Mesenchymal stem cell (in vitro differentiated cells and primary cell): Measurements from ENCODE around the gene MYLK.

ENCODE experiments used
- DNase-seq: peaks from one replicate; pipeline ENCODE4 v3.0.0-alpha.2; 2013
- H2AFZ ChIP-seq: one replicate; pipeline ENCODE4 v1.6.1; 2013; ENCODE audit warnings: low read depth, mild to moderate bottlenecking, control low read depth, inconsistent platforms, low read length, moderate library complexity
- H2AK5ac ChIP-seq: 2 replicates; pipeline ENCODE4 v1.6.1; 2013; ENCODE audit warnings: low read length, moderate library complexity, mild to moderate bottlenecking, inconsistent platforms; ENCODE audit not compliant: severe bottlenecking
- H2BK120ac ChIP-seq: one replicate; pipeline ENCODE4 v1.6.1; 2013; ENCODE audit warnings: low read depth, mild to moderate bottlenecking, inconsistent platforms, low read length, moderate library complexity
- H2BK12ac ChIP-seq, 2 experiments: one replicate each; pipeline ENCODE4 v1.6.1; 2013; ENCODE audit warnings: inconsistent platforms in 2 of 2, low read length in 2 of 2, mild to moderate bottlenecking in 2 of 2, moderate library complexity in 2 of 2, control low read depth in 1 of 2
- H2BK15ac ChIP-seq: one replicate; pipeline ENCODE4 v1.6.1; 2013; ENCODE audit warnings: mild to moderate bottlenecking, low read depth, inconsistent platforms; ENCODE audit not compliant: poor library complexity, severe bottlenecking
- H2BK5ac ChIP-seq: 2 replicates; pipeline ENCODE4 v1.6.1; 2013; ENCODE audit warnings: low read depth, mild to moderate bottlenecking, low read length, control low read depth, inconsistent platforms; ENCODE audit not compliant: poor library complexity, severe bottlenecking
- H3K14ac ChIP-seq, 2 experiments: one replicate each; pipeline ENCODE4 v1.6.1; 2013; ENCODE audit warnings: inconsistent platforms in 2 of 2, low read length in 2 of 2, control low read depth in 1 of 2, mild to moderate bottlenecking in 1 of 2, moderate library complexity in 1 of 2
- H3K18ac ChIP-seq, 2 experiments: one replicate each; pipeline ENCODE4 v1.6.1; 2013; ENCODE audit warnings: inconsistent platforms in 2 of 2, low read length in 2 of 2, control low read depth in 1 of 2, low read depth in 1 of 2, mild to moderate bottlenecking in 1 of 2
- H3K23ac ChIP-seq, 2 experiments: one replicate each; pipeline ENCODE4 v1.6.1; 2013; ENCODE audit warnings: inconsistent platforms in 2 of 2, low read length in 2 of 2, mild to moderate bottlenecking in 2 of 2, moderate library complexity in 2 of 2, control low read depth in 1 of 2
- H3K27ac ChIP-seq: 2 replicates; pipeline ENCODE4 v1.5.1; 2013; ENCODE audit warnings: mild to moderate bottlenecking, moderate library complexity, low read length, control low read depth, inconsistent platforms; ENCODE audit not compliant: poor library complexity, severe bottlenecking
- H3K27me3 ChIP-seq, 2 experiments: 2 replicates each; pipeline versions ENCODE4 v1.6.1 to v1.7.0; 2013; ENCODE audit warnings: low read length in 2 of 2, mild to moderate bottlenecking in 2 of 2, moderate library complexity in 2 of 2, control low read depth in 1 of 2, inconsistent platforms in 1 of 2; ENCODE audit not compliant: control insufficient read depth in 1 of 2, insufficient read depth in 1 of 2
- H3K36me3 ChIP-seq, 2 experiments: 2 replicates each; pipeline versions ENCODE4 v1.6.1 to v1.7.0; 2013; ENCODE audit warnings: low read length in 2 of 2, control low read depth in 1 of 2, inconsistent platforms in 1 of 2, low read depth in 1 of 2, mild to moderate bottlenecking in 1 of 2; ENCODE audit not compliant: insufficient read depth in 2 of 2, control insufficient read depth in 1 of 2
- H3K4ac ChIP-seq, 2 experiments: one replicate each; pipeline ENCODE4 v1.6.1; 2013; ENCODE audit warnings: inconsistent platforms in 2 of 2, low read length in 2 of 2, mild to moderate bottlenecking in 2 of 2, moderate library complexity in 2 of 2, control low read depth in 1 of 2, low read depth in 1 of 2
- H3K4me1 ChIP-seq: 2 replicates; pipeline ENCODE4 v1.6.1; 2013; ENCODE audit warnings: low read depth, low read length, control low read depth; ENCODE audit not compliant: control insufficient read depth, insufficient read depth
- H3K4me2 ChIP-seq: 2 replicates; pipeline ENCODE4 v1.6.1; 2013; ENCODE audit warnings: low read length, mild to moderate bottlenecking, inconsistent platforms; ENCODE audit not compliant: poor library complexity, severe bottlenecking
- H3K4me3 ChIP-seq, 2 experiments: 2 replicates each; pipeline versions ENCODE4 v1.5.1 to v1.7.0; 2013; ENCODE audit warnings: low read length in 2 of 2, mild to moderate bottlenecking in 2 of 2, control low read depth in 1 of 2, low read depth in 1 of 2; ENCODE audit not compliant: insufficient read depth in 1 of 2
- H3K79me1 ChIP-seq: replicated peaks from 2 replicates; pipeline ENCODE4 v1.6.1; 2013; ENCODE audit warnings: mild to moderate bottlenecking, control low read depth, low read length, inconsistent platforms; ENCODE audit not compliant: poor library complexity, severe bottlenecking
- H3K9ac ChIP-seq: 2 replicates; pipeline ENCODE4 v1.7.0; 2013; ENCODE audit warnings: mild to moderate bottlenecking, low read length, moderate library complexity
- H3K9me3 ChIP-seq: 2 replicates; pipeline ENCODE4 v1.7.0; 2013; ENCODE audit warnings: mild to moderate bottlenecking, low read length; ENCODE audit not compliant: control insufficient read depth
- H4K8ac ChIP-seq: one replicate; pipeline ENCODE4 v1.6.1; 2013; ENCODE audit warnings: inconsistent platforms, mild to moderate bottlenecking, low read length, moderate library complexity
- H4K91ac ChIP-seq: one replicate; pipeline ENCODE4 v1.6.1; 2013; ENCODE audit warnings: mild to moderate bottlenecking, low read length, inconsistent platforms
- WGBS: methylation state at CpG from one replicate; pipeline ENCODE4 v1.1.7; 2013; ENCODE audit warnings: mixed read lengths; 5-methylcytosine and 5-hydroxymethylcytosine counted together

Gene MYLK

GRCh38 chr3:123795471-123796251, 88.5 kb downstream of the MYLK start:
- Histone ChIP-seq H3K9ac (no peak overlapping the region), H3K4ac (no peak overlapping the region), H2BK5ac (no peak overlapping the region), H3K14ac (no peak overlapping the region), H3K4me2 (no peak overlapping the region), H2AFZ (no peak overlapping the region), H3K27me3 (no peaks in the 10 kb centered on the region), H3K4me1 (peaks cover 23% of the 10 kb centered on the region), H3K27ac (no peak overlapping the region), H3K36me3 (peaks cover 22 to 45% of the 10 kb centered on the region in 2 experiments), H2BK15ac (no peak overlapping the region), H4K8ac (no peak overlapping the region), H3K23ac (no peak overlapping the region), H3K9me3 (no peaks in the 10 kb centered on the region), H4K91ac (no peak overlapping the region), H2AK5ac (peak overlapping the region; percentile 10), H2BK120ac (no peak overlapping the region), H3K79me1 (peaks cover 18% of the 10 kb centered on the region), H2BK12ac (peak overlapping the region in 1 of 2 experiments; percentile 87), H3K4me3 (no peak overlapping the region), H3K18ac (no peak overlapping the region)
- DNase-seq: no peak
- 98% methylated on average over 4 of the region's 4 CpGs for WGBS

GRCh38 chr3:123793425-123793824, 90.7 kb downstream of the MYLK start:
- H3K23ac ChIP-seq: no peak overlapping the region
- peak overlapping the region; percentile 3 for H2AK5ac ChIP-seq
- H2BK12ac ChIP-seq: peak overlapping the region; percentile 40 to 78
- peak overlapping the region; percentile 55 for H4K91ac ChIP-seq
- H3K14ac ChIP-seq: no peak overlapping the region
- H3K4me3 ChIP-seq: no peak overlapping the region
- peaks cover 29% of the 10 kb centered on the region for H3K79me1 ChIP-seq
- peak overlapping the region; percentile 64 for H4K8ac ChIP-seq
- peaks cover 33 to 56% of the 10 kb centered on the region in 2 experiments for H3K36me3 ChIP-seq
- no peak overlapping the region for H3K9ac ChIP-seq
- H2BK120ac ChIP-seq: peak overlapping the region; percentile 80
- H2BK15ac ChIP-seq: peak overlapping the region; percentile 86
- H3K4ac ChIP-seq: no peak overlapping the region
- peaks cover 19% of the 10 kb centered on the region for H3K4me1 ChIP-seq
- H3K27me3 ChIP-seq: no peaks in the 10 kb centered on the region
- H2AFZ ChIP-seq: no peak overlapping the region
- no peak overlapping the region for H3K4me2 ChIP-seq
- no peak overlapping the region for H2BK5ac ChIP-seq
- H3K27ac ChIP-seq: no peak overlapping the region
- no peak for DNase-seq
- 94% methylated on average over 9 of the region's 9 CpGs for WGBS
- H3K9me3 ChIP-seq: no peaks in the 10 kb centered on the region
- H3K18ac ChIP-seq: peak overlapping the region in 1 of 2 experiments; percentile 44

GRCh38 chr3:123792473-123793201, 91.5 kb downstream of the MYLK start:
- no peak overlapping the region for H2AFZ ChIP-seq
- 66% methylated on average over 3 of the region's 6 CpGs for WGBS
- peak overlapping the region; percentile 56 for H3K27ac ChIP-seq
- no peak overlapping the region for H3K4me2 ChIP-seq
- H2BK5ac ChIP-seq: no peak overlapping the region
- peaks cover 33 to 52% of the 10 kb centered on the region in 2 experiments for H3K36me3 ChIP-seq
- peak overlapping the region in 1 of 2 experiments; percentile 91 for H2BK12ac ChIP-seq
- H3K18ac ChIP-seq: peak overlapping the region; percentile 52 to 82
- no peaks in the 10 kb centered on the region for H3K9me3 ChIP-seq
- H2BK15ac ChIP-seq: no peak overlapping the region
- H3K4ac ChIP-seq: peak overlapping the region; percentile 35 to 54
- no peak overlapping the region for H3K4me3 ChIP-seq
- peak; percentile 76 for DNase-seq
- no peak overlapping the region for H3K23ac ChIP-seq
- no peak overlapping the region for H4K8ac ChIP-seq
- H3K27me3 ChIP-seq: no peaks in the 10 kb centered on the region
- no peak overlapping the region for H3K9ac ChIP-seq
- peak overlapping the region; percentile 56 for H2BK120ac ChIP-seq
- H3K14ac ChIP-seq: no peak overlapping the region
- H4K91ac ChIP-seq: peak overlapping the region; percentile 64
- H2AK5ac ChIP-seq: peak overlapping the region; percentile 44
- peaks cover 31% of the 10 kb centered on the region for H3K79me1 ChIP-seq
- peaks cover 19% of the 10 kb centered on the region for H3K4me1 ChIP-seq

- no peak overlapping the region for H3K23ac ChIP-seq
- H3K4me3 ChIP-seq: no peak overlapping the region
- no peak overlapping the region for H2BK5ac ChIP-seq
- no peaks in the 10 kb centered on the region for H3K9me3 ChIP-seq
- peaks cover 33% of the 10 kb centered on the region for H3K79me1 ChIP-seq
- H3K18ac ChIP-seq: peak overlapping the region in 1 of 2 experiments; percentile 91
- no peaks in the 10 kb centered on the region for H3K27me3 ChIP-seq
- 0% methylated on average over 1 of the region's 3 CpGs for WGBS
- H3K14ac ChIP-seq: no peak overlapping the region
- H3K4ac ChIP-seq: peak overlapping the region in 1 of 2 experiments; percentile 72
- no peak overlapping the region for H2AK5ac ChIP-seq
- peak overlapping the region; percentile 9 for H2BK120ac ChIP-seq
- H3K27ac ChIP-seq: peak overlapping the region; percentile 51
- no peak overlapping the region for H4K91ac ChIP-seq
- DNase-seq: peak; percentile 59
- H3K9ac ChIP-seq: no peak overlapping the region
- no peak overlapping the region for H2AFZ ChIP-seq
- peak overlapping the region; percentile 29 to 60 for H2BK12ac ChIP-seq
- H3K4me2 ChIP-seq: no peak overlapping the region
- H3K36me3 ChIP-seq: peaks cover 38 to 53% of the 10 kb centered on the region in 2 experiments
- H4K8ac ChIP-seq: no peak overlapping the region
- peaks cover 16% of the 10 kb centered on the region for H3K4me1 ChIP-seq
- H2BK15ac ChIP-seq: no peak overlapping the region
Observed at GRCh38 chr3:123791898-123792297, 92.2 kb downstream of the MYLK start.
